Neuronal stem cell (in vitro differentiated cells): ENCODE results near the gene FUT3.
"Not testable (repeated sequence)": the region's sequence is repeated elsewhere in the genome, so short reads cannot be mapped to it uniquely, and the experiment has no call there.

Source experiments
- DNase-seq: peaks from one replicate; pipeline ENCODE4 v3.0.0-alpha.2; 2013; ENCODE audit warnings: low spot score
- H2AFZ ChIP-seq: one replicate; pipeline ENCODE4 v1.6.1; 2013; ENCODE audit warnings: mild to moderate bottlenecking, low read length, inconsistent platforms
- H2AK5ac ChIP-seq: 2 replicates; pipeline ENCODE4 v1.6.1; 2013; ENCODE audit warnings: low read depth, mild to moderate bottlenecking, inconsistent platforms, low read length, moderate library complexity, mixed read lengths
- H2BK120ac ChIP-seq: 2 replicates; pipeline ENCODE4 v1.6.1; 2013; ENCODE audit warnings: low read depth, mild to moderate bottlenecking, inconsistent platforms, low read length, moderate library complexity, mixed read lengths
- H2BK12ac ChIP-seq: one replicate; pipeline ENCODE4 v1.6.1; 2013; ENCODE audit warnings: low read length, inconsistent platforms
- H2BK15ac ChIP-seq: 2 replicates; pipeline ENCODE4 v1.6.1; 2013; ENCODE audit warnings: mild to moderate bottlenecking, low read length, inconsistent platforms, mixed read lengths
- H2BK5ac ChIP-seq: one replicate; pipeline ENCODE4 v1.6.1; 2013; ENCODE audit warnings: inconsistent platforms, mild to moderate bottlenecking, low read length, moderate library complexity
- H3K14ac ChIP-seq: one replicate; pipeline ENCODE4 v1.6.1; 2013; ENCODE audit warnings: low read length, inconsistent platforms
- H3K18ac ChIP-seq: 2 replicates; pipeline ENCODE4 v1.6.1; 2013; ENCODE audit warnings: low read length, inconsistent platforms
- H3K23ac ChIP-seq: 2 replicates; pipeline ENCODE4 v1.6.1; 2013; ENCODE audit warnings: low read depth, mild to moderate bottlenecking, mixed read lengths, low read length, inconsistent platforms; ENCODE audit not compliant: poor library complexity
- H3K27ac ChIP-seq: replicated peaks from 3 replicates; pipeline ENCODE4 v1.5.1; 2013; ENCODE audit warnings: low read length, inconsistent platforms
- H3K27me3 ChIP-seq, 3 experiments: 2 replicates each; pipeline ENCODE4 v1.6.1; 2013; ENCODE audit warnings: low read length in 3 of 3, mild to moderate bottlenecking in 2 of 3, inconsistent platforms in 1 of 3, low read depth in 1 of 3, mixed read lengths in 1 of 3, moderate library complexity in 1 of 3; ENCODE audit not compliant: control insufficient read depth in 3 of 3, insufficient read depth in 3 of 3
- H3K36me3 ChIP-seq, 2 donors: replicated peaks in 1 of 2; 2 replicates each; pipeline ENCODE4 v1.6.1; 2013; ENCODE audit warnings: low read length in 2 of 2; ENCODE audit not compliant: control insufficient read depth in 2 of 2, insufficient read depth in 2 of 2
- H3K4ac ChIP-seq: 2 replicates; pipeline ENCODE4 v1.6.1; 2013; ENCODE audit warnings: inconsistent platforms, mild to moderate bottlenecking, low read length, moderate library complexity
- H3K4me1 ChIP-seq, 2 donors: 1 replicate in 1 of 2; 2 replicates in 1 of 2; pipeline ENCODE4 v1.6.1; 2013; ENCODE audit warnings: low read length in 2 of 2, low read depth in 1 of 2; ENCODE audit not compliant: control insufficient read depth in 2 of 2, insufficient read depth in 1 of 2
- H3K4me2 ChIP-seq: one replicate; pipeline ENCODE4 v1.6.1; 2013; ENCODE audit warnings: mild to moderate bottlenecking, low read length, inconsistent platforms; ENCODE audit not compliant: insufficient read depth, poor library complexity, severe bottlenecking
- H3K4me3 ChIP-seq, 2 donors: 2 replicates each; pipeline ENCODE4 v1.5.1; 2013; ENCODE audit warnings: low read length in 2 of 2, mild to moderate bottlenecking in 2 of 2, inconsistent platforms in 1 of 2, moderate library complexity in 1 of 2
- H3K79me1 ChIP-seq: one replicate; pipeline ENCODE4 v1.6.1; 2013; ENCODE audit warnings: low read depth, mild to moderate bottlenecking, inconsistent platforms, low read length, moderate library complexity
- H3K9ac ChIP-seq: one replicate; pipeline ENCODE4 v1.6.1; 2013; ENCODE audit warnings: mild to moderate bottlenecking, low read depth, low read length, inconsistent platforms; ENCODE audit not compliant: poor library complexity
- H3K9me3 ChIP-seq, 2 donors: replicated peaks in 1 of 2; 2 replicates each; pipeline versions ENCODE3 to v1.6.1; 2013; ENCODE audit warnings: low read length in 2 of 2, mild to moderate bottlenecking in 2 of 2, inconsistent platforms in 1 of 2, low read depth in 1 of 2, mixed read lengths in 1 of 2, moderate library complexity in 1 of 2; ENCODE audit not compliant: control insufficient read depth in 2 of 2, insufficient read depth in 1 of 2
- H4K8ac ChIP-seq: one replicate; pipeline ENCODE4 v1.6.1; 2013; ENCODE audit warnings: low read depth, mild to moderate bottlenecking, inconsistent platforms, low read length, moderate library complexity
- H4K91ac ChIP-seq: one replicate; pipeline ENCODE4 v1.6.1; 2013; ENCODE audit warnings: low read length, low read depth, mild to moderate bottlenecking, inconsistent platforms; ENCODE audit not compliant: poor library complexity
- WGBS, 2 donors: extraction: QIAGEN DNeasy Blood & Tissue Kit; methylation state at CpG; one replicate each; pipeline ENCODE4 v1.1.7; 2013; ENCODE audit warnings: missing lambda C conversion rate in 2 of 2, mixed read lengths in 1 of 2; ENCODE audit not compliant: insufficient read length in 2 of 2, insufficient replicate concordance in 1 of 2; ENCODE audit errors: extremely low coverage in 2 of 2; 5-methylcytosine and 5-hydroxymethylcytosine counted together

FUT3 gene

DNA sequence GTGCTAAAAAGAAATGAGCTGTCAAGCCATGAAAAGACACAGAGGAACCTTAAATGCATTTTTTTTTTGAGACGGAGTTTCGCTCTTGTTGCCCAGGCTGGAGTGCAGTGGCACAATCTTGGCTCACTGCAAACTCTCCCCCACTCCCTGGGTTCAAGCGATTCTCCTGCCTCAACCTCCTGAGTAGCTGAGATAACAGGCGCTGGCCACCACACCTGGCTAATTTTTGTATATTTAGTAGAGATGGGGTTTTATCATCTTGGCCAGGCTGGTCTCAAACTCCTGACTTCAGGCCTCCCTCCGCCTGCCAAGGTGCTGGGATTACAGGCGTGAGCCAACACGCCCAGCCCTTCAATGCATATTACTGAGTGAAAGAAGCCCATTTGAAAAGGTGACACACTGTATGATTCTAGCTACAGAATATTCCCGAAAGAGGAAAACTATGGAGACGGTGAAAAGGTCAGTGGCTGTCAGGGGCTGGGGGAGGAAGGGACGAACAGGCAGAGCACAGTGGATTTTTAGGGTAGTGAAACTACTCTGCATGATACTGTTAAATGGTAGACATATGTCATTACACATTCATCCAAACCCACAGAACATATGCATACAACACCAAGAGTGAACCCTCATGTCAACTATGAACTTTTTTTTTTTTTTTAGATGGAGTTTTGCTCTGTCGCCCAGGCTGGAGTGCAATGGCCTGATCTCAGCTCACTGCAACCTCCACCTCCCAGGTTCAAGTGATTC is 33.0 kb upstream of the FUT3 start:
- H3K79me1 ChIP-seq, H3K36me3 ChIP-seq, H2BK120ac ChIP-seq, H3K27ac ChIP-seq, H2BK5ac ChIP-seq, H3K27me3 ChIP-seq, H2BK12ac ChIP-seq, H3K4ac ChIP-seq, H2AK5ac ChIP-seq, H4K91ac ChIP-seq, H3K14ac ChIP-seq, H3K4me3 ChIP-seq, H2AFZ ChIP-seq, H2BK15ac ChIP-seq, H4K8ac ChIP-seq, H3K18ac ChIP-seq, H3K9ac ChIP-seq, H3K23ac ChIP-seq, H3K9me3 ChIP-seq, DNase-seq: not testable (repeated sequence)
- WGBS, 2 donors: no CpG with 5 or more reads among the region's 11 CpGs
- Histone ChIP-seq H3K4me2 (peak overlapping the region; percentile 2), H3K4me1 (peaks cover 7 to 18% of the 10 kb centered on the region in 2 donors)

DNA sequence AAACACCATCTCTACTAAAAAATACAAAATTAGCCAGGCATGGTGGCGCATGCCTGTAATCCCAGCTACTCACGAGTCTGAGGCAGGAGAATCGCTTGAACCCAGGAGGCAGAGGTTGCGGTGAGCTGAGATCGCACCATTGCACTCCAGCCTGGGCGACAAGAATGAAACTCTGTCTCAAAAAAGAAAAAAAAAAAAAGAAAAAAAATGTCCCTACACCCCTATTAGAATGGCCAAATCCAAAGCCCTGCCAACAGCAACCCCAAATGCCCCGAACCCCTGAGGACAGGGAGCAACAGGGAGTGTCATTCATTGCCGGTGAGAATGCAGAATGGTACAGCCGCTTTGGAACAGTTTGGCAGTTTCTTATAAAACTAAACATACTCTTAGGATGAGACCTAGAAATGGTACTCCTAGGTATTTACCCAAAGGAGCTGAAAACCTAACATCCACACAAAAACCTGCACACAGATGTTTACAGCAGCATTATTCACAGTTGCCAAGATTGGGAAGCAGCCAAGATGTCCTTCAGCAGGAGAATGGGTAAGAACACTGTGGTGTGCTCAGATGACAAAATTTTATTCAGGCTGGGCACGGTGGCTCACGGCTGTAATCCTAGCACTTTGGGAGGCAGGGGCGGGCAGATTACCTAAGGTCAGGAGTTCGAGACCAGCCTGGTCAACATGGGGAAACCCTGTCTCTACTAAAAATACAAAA is 32.1 kb upstream of the FUT3 start:
- WGBS, 2 donors: no CpG with 5 or more reads among the region's 13 CpGs
- not testable (repeated sequence) for H3K9me3 ChIP-seq, H3K4ac ChIP-seq, H4K91ac ChIP-seq, H3K23ac ChIP-seq, H3K14ac ChIP-seq, H3K36me3 ChIP-seq, H3K79me1 ChIP-seq, H2BK5ac ChIP-seq, H4K8ac ChIP-seq, H2AK5ac ChIP-seq, H3K18ac ChIP-seq, H2BK120ac ChIP-seq, H2AFZ ChIP-seq, H3K9ac ChIP-seq, H3K4me2 ChIP-seq, DNase-seq, H2BK15ac ChIP-seq, H3K27ac ChIP-seq, H3K27me3 ChIP-seq, H2BK12ac ChIP-seq, H3K4me3 ChIP-seq
- H3K4me1 ChIP-seq: peaks cover 7 to 18% of the 10 kb centered on the region in 2 donors

GRCh38 chr19:5882421-5882968 is 31.2 kb upstream of the FUT3 start:
- H2AK5ac ChIP-seq: no peak overlapping the region
- H3K79me1 ChIP-seq: no peaks in the 10 kb centered on the region
- H3K27me3 ChIP-seq: no peaks in the 10 kb centered on the region
- peaks cover 11 to 20% of the 10 kb centered on the region in 2 donors for H3K4me1 ChIP-seq
- no peak overlapping the region for H4K91ac ChIP-seq
- no peak overlapping the region for H3K4me3 ChIP-seq
- H2BK15ac ChIP-seq: no peak overlapping the region
- no peak overlapping the region for H3K9ac ChIP-seq
- no peak overlapping the region for H2BK5ac ChIP-seq
- no peak for DNase-seq
- H3K36me3 ChIP-seq: no peaks in the 10 kb centered on the region
- H3K23ac ChIP-seq: peak overlapping the region; percentile 85
- H2BK120ac ChIP-seq: no peak overlapping the region
- no peak overlapping the region for H3K4ac ChIP-seq
- H3K9me3 ChIP-seq: no peaks in the 10 kb centered on the region
- WGBS, 2 donors: no CpG with 5 or more reads among the region's 9 CpGs
- no peak overlapping the region for H3K27ac ChIP-seq
- peak overlapping the region; percentile 52 for H3K18ac ChIP-seq
- no peak overlapping the region for H2BK12ac ChIP-seq
- H4K8ac ChIP-seq: no peak overlapping the region
- no peak overlapping the region for H3K4me2 ChIP-seq
- H3K14ac ChIP-seq: peak overlapping the region; percentile 82
- H2AFZ ChIP-seq: no peak overlapping the region
